ENCODE results near the gene IL25. TPM values are rescaled to one million over a fixed set of nuclear protein-coding genes. Genes with fewer than 3 reads are reported as not detected.

IL25 gene
- total and polyA plus RNA-seq, 8 donors, result not detected

- H3K4me3 ChIP-seq, result no peak overlapping the region
- no peak for TF ChIP-seq POLR2A (IDR thresholded peaks at IDR 0.05)
- TF ChIP-seq CTCF (IDR thresholded peaks at IDR 0.05), result no peak
- TF ChIP-seq POLR2AphosphoS5 (IDR thresholded peaks at IDR 0.05), result no peak
- TF ChIP-seq EP300 (IDR thresholded peaks at IDR 0.05), result no peak
- intact Hi-C loops (cut with DNase I; ENCODE audit: low total_unique reads), result no loop called here
- 70 to 79% (median 77%) methylated on average over 7 of the region's 7 CpGs for WGBS, 5 donors
- H3K27me3 ChIP-seq, result peaks cover 0 to 9% (median 0%) of the 10 kb centered on the region in 3 donors
- no peaks in the 10 kb centered on the region for H3K9me3 ChIP-seq
- H3K36me3 ChIP-seq, result no peaks in the 10 kb centered on the region
- DNase-seq, result no peak
- H3K27ac ChIP-seq, result no peak overlapping the region
- H3K4me1 ChIP-seq, result no peaks in the 10 kb centered on the region
Measured at GRCh38 chr14:23392613-23393012, 20.0 kb downstream of the IL25 start.

GRCh38 chr14:23396126-23396525, 23.5 kb downstream of the IL25 start:
- TF ChIP-seq POLR2AphosphoS5 (IDR thresholded peaks at IDR 0.05) (no peak), EP300 (IDR thresholded peaks at IDR 0.05) (no peak), POLR2A (IDR thresholded peaks at IDR 0.05) (no peak), CTCF (IDR thresholded peaks at IDR 0.05) (no peak)
- Histone ChIP-seq H3K27ac (no peak overlapping the region), H3K27me3 (peaks cover 0 to 4% (median 0%) of the 10 kb centered on the region in 3 donors), H3K4me1 (no peaks in the 10 kb centered on the region), H3K9me3 (no peaks in the 10 kb centered on the region), H3K36me3 (no peaks in the 10 kb centered on the region), H3K4me3 (no peak overlapping the region)
- WGBS, 5 donors, result 84 to 93% (median 91%) methylated on average over 10 of the region's 10 CpGs
- DNase-seq, result no peak
- intact Hi-C loops (cut with DNase I; ENCODE audit: low total_unique reads), result no loop called here

- Histone ChIP-seq H3K27me3 (peaks cover 0 to 6% (median 0%) of the 10 kb centered on the region in 3 donors), H3K4me1 (no peaks in the 10 kb centered on the region), H3K36me3 (no peaks in the 10 kb centered on the region), H3K9me3 (no peaks in the 10 kb centered on the region), H3K4me3 (no peak overlapping the region), H3K27ac (no peak overlapping the region)
- DNase-seq, result no peak
- intact Hi-C loops (cut with DNase I; ENCODE audit: low total_unique reads), result no loop called here
- TF ChIP-seq POLR2AphosphoS5 (IDR thresholded peaks at IDR 0.05) (no peak), POLR2A (IDR thresholded peaks at IDR 0.05) (no peak), CTCF (IDR thresholded peaks at IDR 0.05) (no peak), EP300 (IDR thresholded peaks at IDR 0.05) (no peak)
- 82 to 97% (median 92%) methylated on average over 4 to 10 of the region's 10 CpGs for WGBS, 5 donors
Measured at GRCh38 chr14:23396781-23397407, 24.3 kb downstream of the IL25 start.

GRCh38 chr14:23398348-23398747, 25.7 kb downstream of the IL25 start:
- Histone ChIP-seq H3K4me3 (no peak overlapping the region), H3K36me3 (no peaks in the 10 kb centered on the region), H3K9me3 (no peaks in the 10 kb centered on the region), H3K27ac (no peak overlapping the region), H3K4me1 (no peaks in the 10 kb centered on the region), H3K27me3 (peaks cover 0 to 20% (median 4%) of the 10 kb centered on the region in 3 donors)
- no peak for TF ChIP-seq EP300 (IDR thresholded peaks at IDR 0.05)
- no peak for TF ChIP-seq POLR2A (IDR thresholded peaks at IDR 0.05)
- TF ChIP-seq POLR2AphosphoS5 (IDR thresholded peaks at IDR 0.05), result no peak
- no peak for TF ChIP-seq CTCF (IDR thresholded peaks at IDR 0.05)
- intact Hi-C loops (cut with DNase I; ENCODE audit: low total_unique reads), result no loop called here
- WGBS, 5 donors, result 76 to 85% (median 81%) methylated on average over 4 of the region's 4 CpGs
- no peak for DNase-seq

Data from stomach (tissue), 9 donors.